Activated naive CD4-positive, alpha-beta T cell treated with anti-CD3 and anti-CD28 coated beads, Interleukin-2, amount 50 U/mL, for 24 hours (primary cell): Measurements from ENCODE around the gene DNTTIP2.
A peak's percentile ranks its signal among the peaks of the same experiment; 100 is the strongest.
"Not testable (repeated sequence)": the region's sequence is repeated elsewhere in the genome, so short reads cannot be mapped to it uniquely, and the experiment has no call there.

Experiments
- H3K27ac Mint-ChIP-seq: one replicate; pipeline ENCODE4 v1.8.0; 2021; ENCODE audit warnings: mild to moderate bottlenecking, mixed read lengths
- H3K27me3 Mint-ChIP-seq: one replicate; pipeline ENCODE4 v1.8.0; 2021; ENCODE audit warnings: mixed read lengths
- H3K36me3 Mint-ChIP-seq: one replicate; pipeline ENCODE4 v1.8.0; 2021; ENCODE audit warnings: mixed read lengths
- H3K4me1 Mint-ChIP-seq: one replicate; pipeline ENCODE4 v1.8.0; 2021; ENCODE audit warnings: mixed read lengths
- H3K4me3 Mint-ChIP-seq: one replicate; pipeline ENCODE4 v1.8.0; 2021; ENCODE audit warnings: mild to moderate bottlenecking, mixed read lengths
- H3K9me3 Mint-ChIP-seq: one replicate; pipeline ENCODE4 v1.8.0; 2021; ENCODE audit warnings: mixed read lengths

DNTTIP2 gene

GRCh38 chr1:93851327-93851712 is 27.7 kb downstream of the DNTTIP2 start:
- Mint-ChIP-seq H3K9me3 (no peaks in the 10 kb centered on the region), H3K4me3 (no peak overlapping the region), H3K36me3 (no peaks in the 10 kb centered on the region), H3K27me3 (peaks cover 8% of the 10 kb centered on the region), H3K4me1 (peaks cover 16% of the 10 kb centered on the region), H3K27ac (no peak overlapping the region)

- H3K4me1 Mint-ChIP-seq = peaks cover 18% of the 10 kb centered on the region
- H3K4me3 Mint-ChIP-seq, H3K36me3 Mint-ChIP-seq, H3K9me3 Mint-ChIP-seq, H3K27ac Mint-ChIP-seq, H3K27me3 Mint-ChIP-seq: not testable (repeated sequence)
Measured at GRCh38 chr1:93850687-93851326, 28.2 kb downstream of the DNTTIP2 start.

GRCh38 chr1:93848350-93848883 is 30.6 kb downstream of the DNTTIP2 start:
- H3K27me3 Mint-ChIP-seq = no peaks in the 10 kb centered on the region
- H3K36me3 Mint-ChIP-seq = no peaks in the 10 kb centered on the region
- H3K4me3 Mint-ChIP-seq = peak overlapping the region; percentile 97
- peaks cover 34% of the 10 kb centered on the region for H3K4me1 Mint-ChIP-seq
- peak overlapping the region; percentile 99 for H3K27ac Mint-ChIP-seq
- H3K9me3 Mint-ChIP-seq = no peaks in the 10 kb centered on the region

- H3K4me1 Mint-ChIP-seq = peaks cover 34% of the 10 kb centered on the region
- H3K9me3 Mint-ChIP-seq = no peaks in the 10 kb centered on the region
- H3K27ac Mint-ChIP-seq = peak overlapping the region; percentile 99
- no peaks in the 10 kb centered on the region for H3K36me3 Mint-ChIP-seq
- no peaks in the 10 kb centered on the region for H3K27me3 Mint-ChIP-seq
- peak overlapping the region; percentile 97 for H3K4me3 Mint-ChIP-seq
Measured at GRCh38 chr1:93847811-93848288, 31.2 kb downstream of the DNTTIP2 start.

- Mint-ChIP-seq H3K27me3 (no peaks in the 10 kb centered on the region), H3K27ac (peak overlapping the region; percentile 99), H3K36me3 (no peaks in the 10 kb centered on the region), H3K4me3 (peak overlapping the region; percentile 97), H3K9me3 (no peaks in the 10 kb centered on the region), H3K4me1 (peaks cover 34% of the 10 kb centered on the region)
Measured at GRCh38 chr1:93846992-93847810, 31.8 kb downstream of the DNTTIP2 start.

- peak overlapping the region; percentile 87 for H3K4me3 Mint-ChIP-seq
- peak overlapping the region; percentile 94 for H3K27ac Mint-ChIP-seq
- no peaks in the 10 kb centered on the region for H3K36me3 Mint-ChIP-seq
- no peaks in the 10 kb centered on the region for H3K9me3 Mint-ChIP-seq
- no peaks in the 10 kb centered on the region for H3K27me3 Mint-ChIP-seq
- peaks cover 34% of the 10 kb centered on the region for H3K4me1 Mint-ChIP-seq
Measured at GRCh38 chr1:93846206-93846991, 32.6 kb downstream of the DNTTIP2 start.

- peak overlapping the region; percentile 87 for H3K4me3 Mint-ChIP-seq
- peak overlapping the region; percentile 94 for H3K27ac Mint-ChIP-seq
- H3K27me3 Mint-ChIP-seq = no peaks in the 10 kb centered on the region
- H3K36me3 Mint-ChIP-seq = no peaks in the 10 kb centered on the region
- H3K4me1 Mint-ChIP-seq = peaks cover 34% of the 10 kb centered on the region
- H3K9me3 Mint-ChIP-seq = no peaks in the 10 kb centered on the region
Measured at GRCh38 chr1:93845538-93846205, 33.3 kb downstream of the DNTTIP2 start.

GRCh38 chr1:93844262-93845045 is 34.6 kb downstream of the DNTTIP2 start:
- H3K36me3 Mint-ChIP-seq = no peaks in the 10 kb centered on the region
- H3K9me3 Mint-ChIP-seq = no peaks in the 10 kb centered on the region
- no peaks in the 10 kb centered on the region for H3K27me3 Mint-ChIP-seq
- peak overlapping the region; percentile 36 for H3K4me3 Mint-ChIP-seq
- H3K4me1 Mint-ChIP-seq = peaks cover 29% of the 10 kb centered on the region
- peak overlapping the region; percentile 1 for H3K27ac Mint-ChIP-seq

- H3K4me3 Mint-ChIP-seq = no peak overlapping the region
- H3K27ac Mint-ChIP-seq = no peak overlapping the region
- peaks cover 25% of the 10 kb centered on the region for H3K4me1 Mint-ChIP-seq
- no peaks in the 10 kb centered on the region for H3K36me3 Mint-ChIP-seq
- no peaks in the 10 kb centered on the region for H3K9me3 Mint-ChIP-seq
- H3K27me3 Mint-ChIP-seq = no peaks in the 10 kb centered on the region
Measured at GRCh38 chr1:93842750-93843500, 36.1 kb downstream of the DNTTIP2 start.

- Mint-ChIP-seq H3K27me3 (no peaks in the 10 kb centered on the region), H3K9me3 (no peaks in the 10 kb centered on the region), H3K27ac (no peak overlapping the region), H3K4me1 (peaks cover 18% of the 10 kb centered on the region), H3K36me3 (no peaks in the 10 kb centered on the region), H3K4me3 (no peak overlapping the region)
Measured at GRCh38 chr1:93841771-93842170, 37.2 kb downstream of the DNTTIP2 start.

- Mint-ChIP-seq H3K9me3 (no peaks in the 10 kb centered on the region), H3K4me3 (no peak overlapping the region), H3K36me3 (no peaks in the 10 kb centered on the region), H3K4me1 (peaks cover 18% of the 10 kb centered on the region), H3K27ac (no peak overlapping the region), H3K27me3 (no peaks in the 10 kb centered on the region)
Measured at GRCh38 chr1:93840956-93841482, 38.0 kb downstream of the DNTTIP2 start.

GRCh38 chr1:93839753-93840152 is 39.3 kb downstream of the DNTTIP2 start:
- H3K4me3 Mint-ChIP-seq = no peak overlapping the region
- H3K9me3 Mint-ChIP-seq = peaks cover under 1% of the 10 kb centered on the region
- H3K27ac Mint-ChIP-seq = no peak overlapping the region
- no peaks in the 10 kb centered on the region for H3K27me3 Mint-ChIP-seq
- H3K4me1 Mint-ChIP-seq = peaks cover 7% of the 10 kb centered on the region
- peaks cover under 1% of the 10 kb centered on the region for H3K36me3 Mint-ChIP-seq

- Mint-ChIP-seq H3K4me1 (peaks cover 2% of the 10 kb centered on the region), H3K9me3 (peaks cover 5% of the 10 kb centered on the region), H3K36me3 (peaks cover 5% of the 10 kb centered on the region), H3K27me3 (no peaks in the 10 kb centered on the region), H3K4me3 (no peak overlapping the region), H3K27ac (no peak overlapping the region)
Measured at GRCh38 chr1:93839307-93839706, 39.7 kb downstream of the DNTTIP2 start.

- H3K27me3 Mint-ChIP-seq = no peaks in the 10 kb centered on the region
- no peak overlapping the region for H3K27ac Mint-ChIP-seq
- H3K36me3 Mint-ChIP-seq = peaks cover 12% of the 10 kb centered on the region
- no peaks in the 10 kb centered on the region for H3K4me1 Mint-ChIP-seq
- peaks cover 10% of the 10 kb centered on the region for H3K9me3 Mint-ChIP-seq
- H3K4me3 Mint-ChIP-seq = no peak overlapping the region
Measured at GRCh38 chr1:93837961-93838360, 41.0 kb downstream of the DNTTIP2 start.
